GM18505 (cell line): ENCODE results near the gene ZNF613.
"Not testable (repeated sequence)": the region's sequence is repeated elsewhere in the genome, so short reads cannot be mapped to it uniquely, and the experiment has no call there.

Source experiments
- ATAC-seq: cut with Tn5 transposase; IDR thresholded peaks from one replicate; pipeline ENCODE4 v1.9.1; 2021; ENCODE audit not compliant: unreplicated experiment
- POLR2A ChIP-seq: IDR thresholded peaks from 4 replicates; pipeline ENCODE4 v1.6.1; 2011; ENCODE audit warnings: borderline replicate concordance; ENCODE audit not compliant: insufficient read depth, insufficient read length; ENCODE audit errors: extremely low read depth

ZNF613 gene

DNA sequence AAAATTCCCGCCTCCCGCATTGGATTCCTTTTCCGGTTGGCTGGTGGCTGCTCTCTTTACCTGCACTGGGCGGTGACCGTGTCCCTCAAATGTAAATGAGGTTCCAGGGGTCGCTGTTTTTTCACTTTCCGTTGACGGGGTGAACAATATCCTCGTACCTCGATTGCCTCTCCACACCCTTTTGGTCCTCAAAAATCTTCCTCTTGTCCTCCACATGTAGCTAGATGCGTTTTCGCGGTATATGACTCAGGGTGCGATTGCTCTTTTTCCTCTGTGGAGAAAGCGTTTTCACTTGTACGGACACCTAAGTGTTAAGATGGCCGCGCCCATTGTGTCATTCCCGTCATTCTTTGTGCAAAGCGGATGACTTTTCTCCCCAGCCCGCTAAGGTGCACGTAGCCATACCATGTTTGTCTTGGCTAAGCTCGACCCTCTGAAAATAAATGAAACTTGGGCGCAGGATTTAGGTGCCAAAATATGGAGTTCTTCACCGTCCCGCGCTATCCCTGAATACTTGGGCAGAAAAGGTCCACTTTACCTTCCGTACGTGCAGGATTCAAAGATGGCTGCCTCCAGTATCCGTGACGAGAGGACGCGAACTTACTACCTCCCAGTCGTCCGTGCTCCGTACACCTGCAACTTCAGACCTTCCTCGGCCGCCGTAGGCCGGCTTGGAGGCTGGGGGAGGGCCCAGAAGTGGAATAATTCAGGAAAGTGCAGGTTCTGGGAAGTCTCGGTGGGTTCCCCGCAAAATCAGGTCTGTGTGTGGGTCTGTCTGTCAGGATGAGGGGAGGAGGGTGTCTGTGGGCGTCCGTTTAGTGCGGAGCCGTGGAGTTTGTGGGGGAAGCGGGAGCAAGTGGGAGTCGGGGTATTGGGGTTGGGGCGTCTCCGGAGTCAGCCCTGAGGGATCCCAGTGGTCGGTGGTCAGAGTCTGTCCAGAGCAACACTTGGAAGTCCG lies at the start of gene ZNF613:
TSS of gene ZNF613 (plus strand) at position 689 of the 958 bp plus-strand sequence. CDS start 8,749 bp downstream, outside the sequence.
- peak; percentile 51 for TF ChIP-seq POLR2A
- ATAC-seq, result peak; percentile 77

DNA sequence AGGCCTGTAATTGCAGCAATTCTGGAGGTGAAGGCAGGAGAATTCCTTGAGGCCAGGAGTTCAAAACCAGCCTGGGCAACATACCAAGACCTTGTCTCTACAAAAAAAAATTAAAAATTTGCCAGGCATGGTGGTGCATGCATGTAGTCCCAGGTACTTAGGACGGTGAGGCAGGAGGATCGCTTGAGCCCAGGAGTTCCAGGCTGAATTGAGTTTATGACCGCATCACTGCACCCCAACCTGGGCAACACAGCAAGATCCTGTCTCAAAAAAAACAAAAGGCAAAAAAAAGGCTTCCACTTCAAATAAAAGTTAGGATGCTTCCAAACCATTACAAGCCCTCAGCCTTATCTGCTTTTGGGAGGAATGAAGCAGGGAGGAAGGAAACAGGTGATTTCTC lies 44.8 kb upstream of the ZNF613 start:
- ATAC-seq, result no peak
- no peak for TF ChIP-seq POLR2A

DNA sequence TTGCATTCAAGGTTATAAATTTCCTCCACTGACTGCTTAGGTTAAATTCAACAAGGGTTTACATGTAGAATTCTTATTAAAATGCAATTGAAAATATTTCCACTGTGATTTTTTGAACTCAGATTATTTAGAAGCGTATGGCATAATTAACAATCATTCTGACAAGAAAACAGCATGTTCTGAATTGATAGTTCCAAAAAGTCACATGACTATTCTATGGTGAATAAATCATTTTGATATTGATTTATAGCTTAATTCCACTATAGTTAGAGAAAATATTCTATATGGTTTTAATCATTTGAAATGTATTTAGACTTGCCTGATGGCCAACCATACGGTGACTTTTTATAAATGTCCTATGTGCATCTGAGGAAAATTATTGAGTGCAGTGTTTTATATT lies 42.6 kb upstream of the ZNF613 start:
- no peak for TF ChIP-seq POLR2A
- no peak for ATAC-seq

DNA sequence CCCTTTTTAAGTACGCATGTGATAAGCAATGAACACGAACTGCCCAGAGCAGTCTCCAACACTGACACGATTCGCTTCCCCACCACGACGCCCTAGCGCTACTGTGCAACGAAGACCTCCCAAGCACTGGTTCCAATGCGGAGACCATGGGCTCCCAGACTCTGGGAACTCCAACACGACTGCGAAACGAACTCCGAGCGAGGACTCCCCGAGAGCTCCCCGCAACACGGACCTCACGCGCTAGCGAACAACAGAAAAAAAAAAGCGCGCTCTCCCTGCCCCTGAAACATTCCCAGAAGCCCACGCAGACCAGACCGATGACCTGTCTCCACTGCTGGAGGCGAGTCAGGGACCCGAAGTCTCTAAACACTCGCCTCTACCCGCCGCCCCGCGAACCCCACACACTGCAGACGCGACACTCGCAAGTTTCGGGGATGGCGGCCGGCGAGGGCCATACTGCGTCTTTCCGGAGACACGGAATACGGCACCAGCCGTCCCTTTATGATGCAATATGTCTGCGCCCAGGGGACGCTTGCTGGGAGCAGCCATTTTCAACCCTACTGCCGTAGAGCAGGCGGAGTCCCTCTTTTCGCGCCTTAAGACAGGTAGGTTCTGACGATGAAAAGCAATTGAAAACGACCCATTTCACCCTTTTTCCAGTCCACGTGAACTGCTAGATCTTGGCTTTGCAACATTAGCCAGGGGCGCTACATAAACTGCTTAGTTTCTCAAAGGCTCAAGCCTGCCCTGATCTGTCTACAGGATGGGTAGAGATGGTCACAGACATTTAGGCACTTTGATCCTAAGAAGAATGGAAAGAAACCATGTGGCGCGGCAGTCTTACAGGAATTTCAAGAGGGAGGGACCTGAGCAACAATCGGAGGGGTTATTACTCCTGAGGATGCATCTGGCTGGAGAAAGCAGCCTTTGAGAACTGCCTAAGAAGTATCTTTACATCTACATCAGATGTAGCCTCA lies 39.5 kb upstream of the ZNF613 start, which contains the start of gene ZNF577:
TSS of gene ZNF577 (minus strand) at position 430 of the 977 bp plus-strand sequence. CDS start 7,569 bp downstream, outside the sequence.
- TF ChIP-seq POLR2A, result no peak
- no peak for ATAC-seq

DNA sequence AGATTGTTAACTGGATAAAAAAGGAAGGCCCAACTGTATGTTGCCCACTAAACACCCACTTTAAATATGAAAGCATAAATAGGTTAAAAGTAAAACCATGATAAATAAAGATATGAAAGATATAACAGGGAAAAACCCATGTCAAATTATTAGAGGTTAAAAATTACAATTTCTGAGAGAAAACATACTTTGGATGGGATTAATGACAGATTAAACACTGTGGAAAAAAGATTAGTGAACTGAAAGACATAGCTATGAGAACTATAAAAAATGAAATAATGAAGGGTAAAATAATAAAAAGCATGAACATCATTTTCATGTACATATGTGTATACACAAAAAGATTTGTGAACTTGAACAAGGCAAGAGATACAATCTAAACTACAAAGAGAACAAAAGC lies 37.3 kb upstream of the ZNF613 start:
- no peak for TF ChIP-seq POLR2A
- ATAC-seq, result no peak

DNA sequence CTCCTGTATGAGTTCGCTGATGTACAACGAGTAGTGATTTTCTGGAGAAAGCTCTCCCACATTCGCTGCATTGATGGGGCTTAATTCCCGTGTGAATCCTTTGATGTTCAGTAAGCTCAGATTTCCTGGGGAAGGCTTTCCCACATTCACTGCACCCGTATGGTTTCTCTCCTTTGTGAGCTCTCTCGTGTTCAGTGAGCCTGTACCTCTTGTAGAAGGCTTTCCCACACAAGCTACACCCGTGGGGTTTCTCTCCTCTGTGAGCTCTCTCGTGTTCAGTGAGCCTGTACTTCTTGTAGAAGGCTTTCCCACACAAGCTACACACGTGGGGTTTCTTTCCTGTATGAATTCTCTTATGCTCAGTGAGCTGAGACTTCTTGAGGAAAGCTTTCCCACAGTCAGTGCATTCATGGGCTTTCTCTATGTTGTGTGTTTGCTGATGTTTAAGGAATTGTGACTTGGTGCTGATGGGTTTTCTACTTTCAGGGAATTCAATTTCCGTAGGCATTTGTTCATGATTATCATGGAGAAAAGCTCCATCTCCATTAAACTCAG lies 36.0 kb upstream of the ZNF613 start:
- ATAC-seq, result no peak

DNA sequence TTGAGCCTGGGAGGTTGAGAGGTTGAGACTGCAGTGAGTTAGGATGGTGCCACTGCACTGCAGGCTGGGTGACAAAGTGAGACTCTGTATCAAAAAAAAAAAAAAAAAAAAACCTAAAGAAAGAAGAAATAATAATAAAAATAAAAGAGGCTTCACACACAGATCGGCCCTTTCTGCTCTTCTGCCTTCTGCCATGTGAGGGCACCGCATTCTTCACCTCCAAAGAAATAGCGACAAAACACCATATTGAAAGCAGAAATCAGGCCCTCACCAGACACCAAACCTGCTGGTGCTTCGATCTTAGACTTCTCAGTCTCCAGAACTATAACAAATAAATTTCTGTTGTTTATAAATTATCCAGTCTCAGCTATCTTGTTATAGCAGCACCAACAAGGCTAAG lies 25.4 kb upstream of the ZNF613 start:
- no peak for TF ChIP-seq POLR2A

More for the DNA sequence above, 36.0 kb upstream of the ZNF613 start:
- no peak for TF ChIP-seq POLR2A

DNA sequence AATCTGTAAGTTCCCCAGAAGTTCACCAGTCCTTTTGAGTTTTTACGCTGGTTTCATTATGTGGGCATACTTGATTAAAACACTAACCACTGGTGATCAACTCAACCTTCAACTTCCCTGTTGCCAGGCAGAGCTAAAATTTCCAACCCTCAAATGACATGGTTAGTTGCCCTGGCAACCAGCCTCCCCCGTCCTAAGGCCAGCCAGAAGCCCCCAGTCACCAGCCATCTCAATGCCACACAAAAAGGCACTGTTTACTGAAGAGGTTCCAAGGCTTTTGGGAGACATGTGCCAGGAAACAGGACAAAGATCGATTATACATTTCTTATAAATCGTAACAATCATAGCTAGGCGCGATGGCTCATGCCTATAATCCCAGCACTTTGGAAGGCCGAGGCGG lies 24.1 kb upstream of the ZNF613 start:
- ATAC-seq, result no peak
- no peak for TF ChIP-seq POLR2A

More for the DNA sequence above, 25.4 kb upstream of the ZNF613 start:
- ATAC-seq, result no peak

DNA sequence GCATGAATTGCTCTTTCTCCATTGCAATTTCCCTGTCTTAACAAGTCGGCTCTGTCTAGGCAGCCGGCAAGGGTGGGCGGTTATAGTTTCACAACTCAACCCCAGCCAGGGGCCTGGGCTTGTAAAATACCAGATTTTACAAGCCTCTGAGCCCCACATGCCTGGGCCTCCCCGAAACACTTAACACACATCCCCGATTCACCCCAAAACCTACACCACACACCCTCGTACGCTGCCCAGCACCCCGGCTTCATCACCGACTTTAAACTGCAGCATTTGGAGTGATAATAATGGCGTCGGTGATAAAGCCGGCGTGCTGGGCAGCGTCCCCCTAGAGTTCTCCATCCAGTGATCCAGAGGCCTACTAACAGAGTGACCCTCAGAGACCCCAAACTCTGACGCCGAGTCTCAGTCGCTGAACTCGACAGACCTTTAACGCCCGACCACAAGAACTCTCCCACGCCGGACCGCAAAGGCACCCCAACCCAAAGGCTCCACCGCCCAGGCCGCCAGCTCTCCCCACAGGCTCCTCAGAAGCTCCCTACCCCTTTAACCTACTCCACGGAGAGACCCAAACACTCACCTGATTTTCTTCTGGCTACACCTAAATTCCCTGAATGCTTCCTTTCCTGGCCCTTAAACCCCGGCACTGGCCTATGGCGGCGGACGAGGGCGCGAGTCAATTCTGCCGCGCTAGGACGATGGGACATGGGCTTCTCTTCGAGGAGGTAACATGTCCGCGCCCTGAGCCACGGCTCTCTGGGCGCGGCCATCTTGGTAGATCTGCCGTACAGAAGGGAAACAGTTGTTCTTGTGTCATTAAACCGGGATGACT lies 22.7 kb upstream of the ZNF613 start, which contains the start of gene ZNF649:
TSS of gene ZNF649 (minus strand) at position 687 of the 835 bp plus-strand sequence. CDS start 4,910 bp downstream, outside the sequence.
- peak; percentile 46 for TF ChIP-seq POLR2A

DNA sequence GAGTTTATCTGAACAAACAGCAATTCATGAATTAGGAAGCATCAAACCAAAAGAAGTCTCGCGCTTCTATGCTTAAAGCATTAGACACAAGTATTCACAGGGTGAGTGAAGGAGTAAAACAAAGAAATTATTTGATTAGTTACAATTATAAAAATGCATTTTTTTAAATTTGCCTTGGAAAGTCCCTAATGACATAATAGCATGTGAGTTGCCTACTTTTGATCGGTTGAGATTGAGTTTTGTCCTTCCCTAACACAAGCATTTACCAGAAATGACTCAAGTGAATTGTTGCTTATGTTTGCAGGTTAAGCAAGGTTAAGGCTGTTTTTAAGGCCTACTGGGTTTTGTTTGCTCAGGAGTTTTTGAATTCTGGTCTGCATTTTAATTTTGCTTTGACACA lies 22.1 kb upstream of the ZNF613 start:
- ATAC-seq, result no peak
- no peak for TF ChIP-seq POLR2A

More for the DNA sequence above, 22.7 kb upstream of the ZNF613 start, which contains the start of gene ZNF649:
- peak; percentile 86 for ATAC-seq

DNA sequence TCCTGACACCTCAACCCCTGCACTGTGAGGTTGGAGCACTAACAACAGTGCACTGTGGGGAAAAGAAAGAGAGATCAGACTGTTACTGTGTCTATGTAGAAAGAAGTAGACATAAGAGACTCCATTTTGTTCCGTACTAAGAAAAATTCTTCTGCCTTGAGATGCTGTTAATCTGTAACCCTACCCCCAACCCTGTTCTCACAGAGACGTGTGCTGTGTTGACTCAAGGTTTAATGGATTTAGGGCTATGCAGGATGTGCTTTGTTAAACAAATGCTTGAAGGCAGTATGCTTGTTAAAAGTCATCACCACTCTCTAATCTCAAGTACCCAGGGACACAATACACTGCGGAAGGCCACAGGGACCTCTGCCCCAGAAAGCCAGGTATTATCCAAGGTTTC lies 21.6 kb upstream of the ZNF613 start:
- not testable (repeated sequence) for ATAC-seq

DNA sequence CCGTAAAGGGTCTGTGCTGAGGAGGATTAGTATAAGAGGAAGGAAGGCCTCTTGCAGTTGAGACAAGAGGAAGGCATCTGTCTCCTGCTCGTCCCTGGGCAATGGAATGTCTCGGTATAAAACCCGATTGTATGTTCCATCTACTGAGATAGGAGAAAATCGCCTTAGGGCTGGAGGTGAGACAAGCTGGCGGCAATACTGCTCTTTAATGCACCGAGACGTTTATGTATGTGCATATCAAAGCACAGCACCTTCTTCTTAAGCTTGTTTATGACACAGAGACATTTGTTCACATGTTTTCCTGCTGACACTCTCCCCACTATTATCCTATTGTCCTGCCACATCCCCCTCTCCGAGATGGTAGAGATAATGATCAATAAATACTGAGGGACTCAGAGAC lies 21.2 kb upstream of the ZNF613 start:
- ATAC-seq, result not testable (repeated sequence)

DNA sequence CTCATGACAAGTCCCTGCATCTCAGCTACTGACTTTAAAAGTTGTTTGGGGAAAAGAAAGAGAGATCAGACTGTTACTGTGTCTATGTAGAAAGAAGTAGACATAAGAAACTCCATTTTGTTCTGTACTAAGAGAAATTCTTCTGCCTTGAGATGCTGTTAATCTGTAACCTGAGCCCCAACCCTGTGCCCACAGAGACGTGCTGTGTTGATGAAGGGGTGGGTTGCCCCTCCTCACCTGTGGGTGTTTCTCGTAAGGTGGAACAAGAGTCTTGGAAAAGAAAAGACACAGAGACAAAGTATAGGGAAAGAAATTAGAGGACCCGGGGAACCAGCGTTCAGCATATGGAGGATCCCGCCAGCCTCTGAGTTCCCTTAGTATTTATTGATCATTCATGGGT lies 19.3 kb upstream of the ZNF613 start:
- ATAC-seq, result not testable (repeated sequence)
